HepG2 (cell line): ENCODE measurements around the gene TGFBRAP1. TPM values are rescaled to one million over a fixed set of nuclear protein-coding genes. Genes with fewer than 3 reads are reported as not detected.

Experiments
- E2F5 ChIP-seq: sonication (generic); formaldehyde crosslinking; conservative IDR thresholded peaks from 2 replicates; pipeline ENCODE4 v1.4.0; 2020; ENCODE audit warnings: missing genetic modification reagents
- GFI1 ChIP-seq: sonication (generic); formaldehyde crosslinking; IDR thresholded peaks from 2 replicates; pipeline ENCODE4 v1.5.0; 2020; ENCODE audit warnings: missing genetic modification reagents, mild to moderate bottlenecking, borderline replicate concordance
- HNRNPH1 ChIP-seq: fragments of 200-400 bp; formaldehyde crosslinking; optimal IDR thresholded peaks from 2 replicates; pipeline ENCODE3; 2017; ENCODE audit warnings: mild to moderate bottlenecking, low read depth, low read length
- NFATC3 ChIP-seq: sonication (generic); formaldehyde crosslinking; IDR thresholded peaks from 2 replicates; pipeline ENCODE4 v1.5.1; 2020; ENCODE audit warnings: mild to moderate bottlenecking, missing genetic modification reagents
- PLRG1 ChIP-seq: fragments of 450-650 bp; conservative IDR thresholded peaks from 2 replicates; pipeline ENCODE4 v1.6.1; 2016
- PRDM15 ChIP-seq: sonication (generic); formaldehyde crosslinking; IDR thresholded peaks from 2 replicates; pipeline ENCODE4 v1.4.0; 2020; ENCODE audit warnings: missing genetic modification reagents
- RNF219 ChIP-seq: sonication (generic); formaldehyde crosslinking; IDR thresholded peaks from 2 replicates; pipeline ENCODE4 v1.5.0; 2020; ENCODE audit warnings: mild to moderate bottlenecking, missing genetic modification reagents
- SP4 ChIP-seq: sonication (generic); formaldehyde crosslinking; IDR thresholded peaks from 2 replicates; pipeline ENCODE4 v1.8.1; 2023; ENCODE audit warnings: mild to moderate bottlenecking, missing genetic modification reagents
- YY1 ChIP-seq: IDR thresholded peaks from 2 replicates; pipeline ENCODE4 v1.6.1; 2011; ENCODE audit warnings: low read length, low read depth, moderate library complexity, mild to moderate bottlenecking; ENCODE audit not compliant: insufficient read depth, insufficient replicate concordance
- ZBTB3 ChIP-seq: sonication (generic); formaldehyde crosslinking; IDR thresholded peaks from 2 replicates; pipeline ENCODE4 v1.4.0; 2020; ENCODE audit warnings: low read depth, mild to moderate bottlenecking, moderate library complexity, missing genetic modification reagents, borderline replicate concordance
- ZBTB40 ChIP-seq, 2 experiments: fragments of 450-650 bp in 1 of 2; sonication (generic) in 1 of 2; formaldehyde crosslinking in 1 of 2; IDR thresholded peaks; 2 replicates each; pipeline versions ENCODE4 v1.6.1 to v1.8.0; 2016 to 2022; ENCODE audit warnings: antibody characterized with exemption in 1 of 2, mild to moderate bottlenecking in 1 of 2, missing genetic modification reagents in 1 of 2
- ZNF549 ChIP-seq: sonication (generic); formaldehyde crosslinking; IDR thresholded peaks from 2 replicates; pipeline ENCODE4 v1.5.0; 2020; ENCODE audit warnings: missing genetic modification reagents
- ZNF605 ChIP-seq: sonication (generic); formaldehyde crosslinking; IDR thresholded peaks from 2 replicates; pipeline ENCODE4 v1.8.0; 2022; ENCODE audit warnings: mild to moderate bottlenecking, missing genetic modification reagents
- polyA plus RNA-seq, 8 experiments: library from polyadenylated mRNA; depleted of rRNA in 3 of 8; stranded (reverse) in 7 of 8; unstranded in 1 of 8; fragments of >200 nt; fragmentation: Illumina TruSeq in 4 of 8; extraction: Trizol in 4 of 8; gene quantifications; 2 replicates each; pipeline versions ENCODE4 v1.2.1 to v1.2.3, GENCODE V29; 2011 to 2016; ENCODE audit warnings: low read depth in 4 of 8, missing spikeins in 1 of 8, mixed read lengths in 1 of 8; ENCODE audit not compliant: insufficient read depth in 1 of 8
- total RNA-seq, 5 experiments: library from RNA; depleted of rRNA; stranded (reverse); fragments of >200 nt; fragmentation: Illumina TruSeq; extraction: Trizol; gene quantifications; 2 replicates each; pipeline ENCODE4 v1.2.3, GENCODE V29; 2016; ENCODE audit warnings: low read depth in 1 of 5

TGFBRAP1 gene
- total and polyA plus RNA-seq, 2 of the 13 experiments (the other 11 are each of a cell fraction or from before 2014, with no cell fraction given) = 12.7 to 22.9 TPM

- TF ChIP-seq PRDM15 (CRISPR knock-in tag) (no peak), PLRG1 (no peak), ZNF549 (CRISPR knock-in tag) (no peak), HNRNPH1 (no peak), SP4 (CRISPR knock-in tag) (no peak), ZBTB3 (no peak), ZNF605 (CRISPR knock-in tag) (no peak), GFI1 (CRISPR knock-in tag) (no peak), E2F5 (no peak), RNF219 (no peak), NFATC3 (CRISPR knock-in tag) (no peak), ZBTB40 (IDR thresholded peaks at IDR 0.05) (no peak), ZBTB40 (CRISPR knock-in tag; IDR thresholded peaks at IDR 0.05) (no peak), YY1 (no peak)
These were observed 1.3 kb upstream of the TGFBRAP1 start (continued) for GRCh38 chr2:105330681-105331375.
